RCC 7860 (cell line): ENCODE data around the gene LPAR1.
A peak's percentile ranks its signal among the peaks of the same experiment; 100 is the strongest.
"Not testable (repeated sequence)": the region's sequence is repeated elsewhere in the genome, so short reads cannot be mapped to it uniquely, and the experiment has no call there.

Experiments
- DNase-seq: peaks from one replicate; pipeline ENCODE4 v3.0.0-alpha.2; 2015; ENCODE audit warnings: low spot score
- FAIRE-seq: peaks from 2 replicates; lab custom pipeline; 2012; peaks lifted over from hg19 to GRCh38; lab: Jason Lieb, UNC

Gene LPAR1

GRCh38 chr9:110890416-110890815, 147.9 kb downstream of the LPAR1 start:
- DNase-seq (no peak), FAIRE-seq (peak; percentile 15)

- FAIRE-seq (no peak), DNase-seq (no peak)
Measured at GRCh38 chr9:110887276-110887675, 151.0 kb downstream of the LPAR1 start.

GRCh38 chr9:110886832-110887231, 151.4 kb downstream of the LPAR1 start:
- no peak for DNase-seq
- FAIRE-seq: peak; percentile 68

GRCh38 chr9:110880189-110880588, 158.1 kb downstream of the LPAR1 start:
- DNase-seq: no peak
- no peak for FAIRE-seq

- DNase-seq (no peak), FAIRE-seq (no peak)
Measured at GRCh38 chr9:110877374-110877773, 160.9 kb downstream of the LPAR1 start.

GRCh38 chr9:110876929-110877328, 161.3 kb downstream of the LPAR1 start:
- FAIRE-seq: no peak

GRCh38 chr9:110874963-110875674, 163.2 kb downstream of the LPAR1 start:
- DNase-seq: no peak
- FAIRE-seq: no peak

More at GRCh38 chr9:110876929-110877328, 161.3 kb downstream of the LPAR1 start:
- no peak for DNase-seq

- no peak for FAIRE-seq
- DNase-seq: no peak
Measured at GRCh38 chr9:110872920-110873319, 165.3 kb downstream of the LPAR1 start.

GRCh38 chr9:110871736-110872135, 166.5 kb downstream of the LPAR1 start:
- FAIRE-seq (no peak), DNase-seq (no peak)

GRCh38 chr9:110869931-110870330, 168.3 kb downstream of the LPAR1 start:
- DNase-seq (no peak), FAIRE-seq (no peak)

GRCh38 chr9:110864011-110864410, 174.3 kb downstream of the LPAR1 start:
- DNase-seq (no peak), FAIRE-seq (no peak)

- not testable (repeated sequence) for FAIRE-seq, DNase-seq
Measured at GRCh38 chr9:110861370-110862110, 176.7 kb downstream of the LPAR1 start.

GRCh38 chr9:110856772-110857171, 181.5 kb downstream of the LPAR1 start:
- no peak for DNase-seq
- FAIRE-seq: no peak

GRCh38 chr9:110850401-110851135, 187.7 kb downstream of the LPAR1 start:
- no peak for DNase-seq
- FAIRE-seq: no peak

- FAIRE-seq: no peak
- no peak for DNase-seq
Measured at GRCh38 chr9:110847671-110848070, 190.6 kb downstream of the LPAR1 start.

GRCh38 chr9:110846215-110846614, 192.1 kb downstream of the LPAR1 start:
- FAIRE-seq (no peak), DNase-seq (no peak)

GRCh38 chr9:110844121-110844520, 194.1 kb downstream of the LPAR1 start:
- DNase-seq (no peak), FAIRE-seq (no peak)

GRCh38 chr9:110842986-110843385, 195.3 kb downstream of the LPAR1 start:
- FAIRE-seq (no peak), DNase-seq (no peak)

- no peak for DNase-seq
- FAIRE-seq: no peak
Measured at GRCh38 chr9:110842169-110842568, 196.1 kb downstream of the LPAR1 start.

GRCh38 chr9:110837401-110838005, 200.8 kb downstream of the LPAR1 start:
- FAIRE-seq (no peak), DNase-seq (no peak)

- peak; percentile 45 for DNase-seq
- no peak for FAIRE-seq
Measured at GRCh38 chr9:110835859-110836271, 202.4 kb downstream of the LPAR1 start.
